ENCODE results near the gene TOMM34. TPM values are rescaled to one million over a fixed set of nuclear protein-coding genes. Genes with fewer than 3 reads are reported as not detected.

Gene TOMM34
- total RNA-seq, 1 donor from 2014 or later: 45.8 TPM

GRCh38 chr20:44963325-44964215 lies 3.4 kb upstream of the TOMM34 start:
- Mint-ChIP-seq H3K27ac (ENCODE audit: unreplicated experiment) (peak overlapping the region; percentile 51), H3K36me3 (ENCODE audit: low read depth, unreplicated experiment) (no peaks in the 10 kb centered on the region), H3K4me3 (ENCODE audit: unreplicated experiment) (no peak overlapping the region), H3K4me1 (ENCODE audit: low read depth, unreplicated experiment) (peaks cover 32% of the 10 kb centered on the region), H3K9me3 (ENCODE audit: unreplicated experiment) (no peaks in the 10 kb centered on the region), H3K27me3 (ENCODE audit: low read depth, unreplicated experiment) (no peaks in the 10 kb centered on the region)
- Histone ChIP-seq H4K20me1 (ENCODE audit: insufficient read depth, low read length) (peaks cover 29% of the 10 kb centered on the region), H3K9me3 (ENCODE audit: insufficient read depth, low read depth, low read length) (no peaks in the 10 kb centered on the region), H2AFZ (ENCODE audit: low read depth, low read length) (no peak overlapping the region), H3K79me2 (ENCODE audit: insufficient read depth, low read length) (peaks cover 36% of the 10 kb centered on the region), H3K4me2 (ENCODE audit: low read length) (no peak overlapping the region), H3K27me3 (ENCODE audit: insufficient read depth, low read length) (no peaks in the 10 kb centered on the region), H3K36me3 (ENCODE audit: insufficient read depth, low read length) (no peaks in the 10 kb centered on the region), H3K4me3 (ENCODE audit: insufficient read depth, low read depth, low read length) (no peak overlapping the region), H3K27ac (ENCODE audit: low read depth, low read length) (no peak overlapping the region), H3K9ac (ENCODE audit: low read length) (no peak overlapping the region), H3K4me1 (ENCODE audit: insufficient read depth, low read length) (peaks cover 42% of the 10 kb centered on the region)
- FAIRE-seq (no peak), DNase-seq (ENCODE audit: low read depth) (no peak)
- TF ChIP-seq CTCF (IDR thresholded peaks at IDR 0.05; ENCODE audit: insufficient read depth, low read depth, low read length) (no peak), EZH2 (IDR thresholded peaks at IDR 0.05; ENCODE audit: insufficient read depth, low read length) (no peak)

- peaks cover 30% of the 10 kb centered on the region for H4K20me1 ChIP-seq (ENCODE audit: insufficient read depth, low read length)
- peaks cover 45% of the 10 kb centered on the region for H3K4me1 ChIP-seq (ENCODE audit: insufficient read depth, low read length)
- H3K27me3 Mint-ChIP-seq (ENCODE audit: low read depth, unreplicated experiment): no peaks in the 10 kb centered on the region
- no peaks in the 10 kb centered on the region for H3K9me3 ChIP-seq (ENCODE audit: insufficient read depth, low read depth, low read length)
- H3K27me3 ChIP-seq (ENCODE audit: insufficient read depth, low read length): no peaks in the 10 kb centered on the region
- TF ChIP-seq CTCF (IDR thresholded peaks at IDR 0.05; ENCODE audit: insufficient read depth, low read depth, low read length) (no peak), EZH2 (IDR thresholded peaks at IDR 0.05; ENCODE audit: insufficient read depth, low read length) (no peak)
- no peak overlapping the region for H3K27ac ChIP-seq (ENCODE audit: low read depth, low read length)
- no peaks in the 10 kb centered on the region for H3K9me3 Mint-ChIP-seq (ENCODE audit: unreplicated experiment)
- peaks cover 36% of the 10 kb centered on the region for H3K79me2 ChIP-seq (ENCODE audit: insufficient read depth, low read length)
- H3K4me2 ChIP-seq (ENCODE audit: low read length): no peak overlapping the region
- peaks cover 5% of the 10 kb centered on the region for H3K36me3 Mint-ChIP-seq (ENCODE audit: low read depth, unreplicated experiment)
- DNase-seq (ENCODE audit: low read depth) (no peak), FAIRE-seq (no peak)
- H2AFZ ChIP-seq (ENCODE audit: low read depth, low read length): no peak overlapping the region
- peak overlapping the region; percentile 69 for H3K4me3 Mint-ChIP-seq (ENCODE audit: unreplicated experiment)
- H3K36me3 ChIP-seq (ENCODE audit: insufficient read depth, low read length): no peaks in the 10 kb centered on the region
- H3K27ac Mint-ChIP-seq (ENCODE audit: unreplicated experiment): no peak overlapping the region
- no peak overlapping the region for H3K9ac ChIP-seq (ENCODE audit: low read length)
- H3K4me3 ChIP-seq (ENCODE audit: insufficient read depth, low read depth, low read length): no peak overlapping the region
- peaks cover 28% of the 10 kb centered on the region for H3K4me1 Mint-ChIP-seq (ENCODE audit: low read depth, unreplicated experiment)
Measured at GRCh38 chr20:44962483-44962882, 2.3 kb upstream of the TOMM34 start.

- Mint-ChIP-seq H3K9me3 (ENCODE audit: unreplicated experiment) (no peaks in the 10 kb centered on the region), H3K27me3 (ENCODE audit: low read depth, unreplicated experiment) (no peaks in the 10 kb centered on the region), H3K36me3 (ENCODE audit: low read depth, unreplicated experiment) (peaks cover 6% of the 10 kb centered on the region), H3K4me3 (ENCODE audit: unreplicated experiment) (no peak overlapping the region), H3K4me1 (ENCODE audit: low read depth, unreplicated experiment) (peaks cover 26% of the 10 kb centered on the region), H3K27ac (ENCODE audit: unreplicated experiment) (peak overlapping the region; percentile 53)
- Histone ChIP-seq H3K4me3 (ENCODE audit: insufficient read depth, low read depth, low read length) (no peak overlapping the region), H2AFZ (ENCODE audit: low read depth, low read length) (peak overlapping the region; percentile 65), H3K27me3 (ENCODE audit: insufficient read depth, low read length) (no peaks in the 10 kb centered on the region), H4K20me1 (ENCODE audit: insufficient read depth, low read length) (peaks cover 30% of the 10 kb centered on the region), H3K27ac (ENCODE audit: low read depth, low read length) (peak overlapping the region; percentile 40), H3K9ac (ENCODE audit: low read length) (no peak overlapping the region), H3K4me1 (ENCODE audit: insufficient read depth, low read length) (peaks cover 39% of the 10 kb centered on the region), H3K36me3 (ENCODE audit: insufficient read depth, low read length) (no peaks in the 10 kb centered on the region), H3K9me3 (ENCODE audit: insufficient read depth, low read depth, low read length) (no peaks in the 10 kb centered on the region), H3K79me2 (ENCODE audit: insufficient read depth, low read length) (peaks cover 36% of the 10 kb centered on the region), H3K4me2 (ENCODE audit: low read length) (peak overlapping the region; percentile 63)
- TF ChIP-seq EZH2 (IDR thresholded peaks at IDR 0.05; ENCODE audit: insufficient read depth, low read length) (no peak), CTCF (IDR thresholded peaks at IDR 0.05; ENCODE audit: insufficient read depth, low read depth, low read length) (no peak)
- FAIRE-seq (no peak), DNase-seq (ENCODE audit: low read depth) (peak; percentile 49)
Measured at GRCh38 chr20:44961870-44962267, 1.7 kb upstream of the TOMM34 start.

Data from astrocyte (in vitro differentiated cells and primary cell).